HCT116 (cell line): ENCODE data around the gene KRTDAP. TPM values are rescaled to one million over a fixed set of nuclear protein-coding genes. Genes with fewer than 3 reads are reported as not detected.

Experiments used
- ATAC-seq: fragments of 200-7000 bp; cut with Tn5 transposase; 2 replicates; pipeline ENCODE4 v1.9.1; 2020; ENCODE audit warnings: mild to moderate bottlenecking, moderate library complexity
- BruUV-seq: library from RNA; stranded (reverse); fragments of 400-500 nt; replicated peaks from 2 replicates; lab custom pipeline; 2021; lab: Mats Ljungman, UMichigan
- CTCF ChIA-PET: fragments of 300-600 bp; sonication (Branson Sonifier 250); formaldehyde crosslinking; loops from one replicate; lab custom pipeline; 2021; ENCODE audit warnings: antibody characterized with exemption; lab: Charles Lee
- POLR2A ChIA-PET: fragments of 300-600, 350-600 bp; sonication (Branson Sonifier 250); formaldehyde crosslinking; loops from one replicate; lab custom pipeline; 2021; ENCODE audit warnings: antibody characterized with exemption; lab: Charles Lee
- RAD21 ChIA-PET, 2 experiments: fragments of 300-600 bp; sonication (Branson Sonifier 250); formaldehyde crosslinking; loops; one replicate each; lab custom pipeline; 2023; ENCODE audit warnings: low total read pairs in 2 of 2; ENCODE audit not compliant: uncharacterized antibody in 2 of 2, unreplicated experiment in 2 of 2, low non-redundant PET in 1 of 2; lab: Charles Lee
- DNase-seq: peaks from one replicate; pipeline ENCODE4 v3.0.0-alpha.2; 2010; ENCODE audit warnings: low read depth, low spot score
- H2AFZ ChIP-seq: fragments of 200-600 bp; shearing (Covaris generic), sonication (generic); 2 replicates; pipeline ENCODE4 v1.6.1; 2017; ENCODE audit warnings: low read depth, mixed run types, mixed read lengths, antibody characterized with exemption, low read length; ENCODE audit not compliant: poor library complexity, severe bottlenecking
- H3K27ac ChIP-seq: 2 replicates; pipeline ENCODE4 v1.5.1; 2012; ENCODE audit warnings: low read depth, low read length
- H3K27me3 ChIP-seq: fragments of 200-600 bp; sonication (generic); 2 replicates; pipeline ENCODE4 v1.6.1; 2016; ENCODE audit warnings: mixed run types, low read length, mixed read lengths; ENCODE audit not compliant: insufficient read depth
- H3K36me3 ChIP-seq, 2 experiments: fragments of 200-500 bp in 1 of 2; fragments of 200-600 bp in 1 of 2; sonication (Bioruptor generic) in 1 of 2; sonication (generic) in 1 of 2; 2 replicates each; pipeline versions ENCODE4 v1.5.1 to v1.6.1; 2014 to 2016; ENCODE audit warnings: low read length in 2 of 2, inconsistent platforms in 1 of 2, mixed read lengths in 1 of 2, mixed run types in 1 of 2; ENCODE audit not compliant: insufficient read depth in 2 of 2, control insufficient read depth in 1 of 2
- H3K4me1 ChIP-seq, 2 experiments: fragments of 200-600 bp in 1 of 2; sonication (generic) in 1 of 2; 2 replicates each; pipeline versions ENCODE4 v1.5.1 to v1.6.1; 2012 to 2017; ENCODE audit warnings: low read length in 2 of 2, inconsistent platforms in 1 of 2, mild to moderate bottlenecking in 1 of 2, mixed read lengths in 1 of 2, mixed run types in 1 of 2, moderate library complexity in 1 of 2; ENCODE audit not compliant: insufficient read depth in 2 of 2, control insufficient read depth in 1 of 2
- H3K4me2 ChIP-seq: fragments of 200-600 bp; sonication (generic); 2 replicates; pipeline ENCODE4 v1.6.1; 2017; ENCODE audit warnings: mixed run types, low read length, mixed read lengths
- H3K4me3 ChIP-seq, 2 experiments: fragments of 200-600 bp in 1 of 2; sonication (generic) in 1 of 2; replicated peaks in 1 of 2; 2 replicates each; pipeline ENCODE4 v1.5.1; 2011 to 2016; ENCODE audit warnings: low read length in 2 of 2, control low read depth in 1 of 2, low read depth in 1 of 2, mild to moderate bottlenecking in 1 of 2, mixed read lengths in 1 of 2, mixed run types in 1 of 2
- H3K79me2 ChIP-seq: fragments of 200-600 bp; sonication (generic); 2 replicates; pipeline ENCODE4 v1.6.1; 2017; ENCODE audit warnings: mild to moderate bottlenecking, mixed run types, low read length, moderate library complexity, mixed read lengths; ENCODE audit not compliant: insufficient read depth
- H3K9ac ChIP-seq: fragments of 200-600 bp; sonication (generic); 2 replicates; pipeline ENCODE4 v1.6.1; 2016; ENCODE audit warnings: low read length, mixed read lengths
- H3K9me2 ChIP-seq: fragments of 200-600 bp; sonication (generic), shearing (Covaris generic); 2 replicates; pipeline ENCODE4 v1.6.1; 2017; ENCODE audit warnings: mixed run types, mild to moderate bottlenecking, moderate library complexity; ENCODE audit not compliant: insufficient read depth
- H3K9me3 ChIP-seq, 2 experiments: fragments of 200-500 bp in 1 of 2; fragments of 200-600 bp in 1 of 2; sonication (Bioruptor generic) in 1 of 2; sonication (generic) in 1 of 2; 2 replicates each; pipeline ENCODE4 v1.6.1; 2014 to 2017; ENCODE audit warnings: low read length in 2 of 2, mixed read lengths in 2 of 2, inconsistent platforms in 1 of 2, low read depth in 1 of 2, mild to moderate bottlenecking in 1 of 2, mixed run types in 1 of 2, moderate library complexity in 1 of 2; ENCODE audit not compliant: control insufficient read depth in 1 of 2, insufficient read depth in 1 of 2
- H4K20me1 ChIP-seq: fragments of 200-600 bp; sonication (generic), shearing (Covaris generic); 2 replicates; pipeline ENCODE4 v1.6.1; 2017; ENCODE audit warnings: mixed run types, mild to moderate bottlenecking, moderate library complexity; ENCODE audit not compliant: insufficient read depth
- CBX3 ChIP-seq: IDR thresholded peaks from 2 replicates; pipeline ENCODE4 v1.6.1; 2012; ENCODE audit warnings: low read depth
- CEBPB ChIP-seq: IDR thresholded peaks from 2 replicates; pipeline ENCODE4 v1.6.1; 2012; ENCODE audit warnings: low read depth
- CTCF ChIP-seq, 3 experiments: fragments of 200-600 bp in 1 of 3; sonication (generic) in 1 of 3; IDR thresholded peaks in 2 of 3; conservative IDR thresholded peaks in 1 of 3; 2 replicates each; pipeline ENCODE4 v1.5.1; 2012 to 2017; ENCODE audit warnings: low read depth in 2 of 3, low read length in 2 of 3, antibody characterized with exemption in 1 of 3, borderline replicate concordance in 1 of 3, control low read depth in 1 of 3, mild to moderate bottlenecking in 1 of 3, mixed read lengths in 1 of 3, mixed run types in 1 of 3, moderate library complexity in 1 of 3; ENCODE audit not compliant: insufficient read depth in 1 of 3
- EGR1 ChIP-seq: IDR thresholded peaks from 2 replicates; pipeline ENCODE4 v1.6.1; 2012; ENCODE audit warnings: low read depth
- ELF1 ChIP-seq: IDR thresholded peaks from 2 replicates; pipeline ENCODE4 v1.6.1; 2012; ENCODE audit warnings: low read depth, borderline replicate concordance
- EZH2 ChIP-seq: fragments of 200-600 bp; sonication (generic); IDR thresholded peaks from 2 replicates; pipeline ENCODE4 v1.6.1; 2017; ENCODE audit warnings: antibody characterized with exemption, mixed run types
- EZH2phosphoT487 ChIP-seq: fragments of 200-600 bp; IDR thresholded peaks from 2 replicates; pipeline ENCODE4 v1.6.1; 2018; ENCODE audit warnings: antibody characterized with exemption, borderline replicate concordance
- FOSL1 ChIP-seq: IDR thresholded peaks from 2 replicates; pipeline ENCODE4 v1.6.1; 2012; ENCODE audit warnings: low read depth
- JUND ChIP-seq: IDR thresholded peaks from 2 replicates; pipeline ENCODE4 v1.6.1; 2012
- POLR2A ChIP-seq: IDR thresholded peaks from 2 replicates; pipeline ENCODE4 v1.7.0; 2011; ENCODE audit warnings: borderline replicate concordance; ENCODE audit not compliant: insufficient read depth, insufficient read length; ENCODE audit errors: extremely low read depth
- POLR2AphosphoS5 ChIP-seq: IDR thresholded peaks from 2 replicates; pipeline ENCODE4 v1.6.1; 2011; ENCODE audit warnings: mild to moderate bottlenecking, low read depth, low read length, moderate library complexity
- REST ChIP-seq: IDR thresholded peaks from 2 replicates; pipeline ENCODE4 v1.6.1; 2012; ENCODE audit warnings: low read depth
- SIN3A ChIP-seq: IDR thresholded peaks from 2 replicates; pipeline ENCODE4 v1.6.1; 2012; ENCODE audit warnings: low read depth
- SP1 ChIP-seq: IDR thresholded peaks from 2 replicates; pipeline ENCODE4 v1.6.1; 2012; ENCODE audit warnings: low read depth
- SRF ChIP-seq: IDR thresholded peaks from 2 replicates; pipeline ENCODE4 v1.6.1; 2012; ENCODE audit warnings: low read depth
- YY1 ChIP-seq: IDR thresholded peaks from 2 replicates; pipeline ENCODE4 v1.6.1; 2011; ENCODE audit warnings: low read length, low read depth, moderate library complexity, mild to moderate bottlenecking; ENCODE audit not compliant: insufficient replicate concordance; ENCODE audit errors: extremely low read depth
- ZBTB33 ChIP-seq: IDR thresholded peaks from 2 replicates; pipeline ENCODE4 v1.6.1; 2011; ENCODE audit warnings: mild to moderate bottlenecking, low read length, moderate library complexity; ENCODE audit not compliant: insufficient replicate concordance; ENCODE audit errors: extremely low read depth
- ZFX ChIP-seq: fragments of 450-650 bp; IDR thresholded peaks from 2 replicates; pipeline ENCODE4 v1.6.1; 2017
- ZNF274 ChIP-seq: fragments of 200-500 bp; sonication (Bioruptor generic); IDR thresholded peaks from 2 replicates; pipeline ENCODE4 v1.6.1; 2014; ENCODE audit warnings: mild to moderate bottlenecking, low read depth, low read length, inconsistent platforms
- intact Hi-C: fragments of 100-400 bp; cut with micrococcal nuclease; formaldehyde crosslinking; loops from 2 replicates; pipeline ENCODE4 v1.10.0; 2022
- total RNA-seq: library from RNA; stranded (reverse); gene quantifications from one replicate; pipeline ENCODE4 v1.2.1, GENCODE V29; 2021; ENCODE audit not compliant: unreplicated experiment

KRTDAP gene
- total RNA-seq, 1 experiment from 2014 or later = 0.74 TPM

DNA sequence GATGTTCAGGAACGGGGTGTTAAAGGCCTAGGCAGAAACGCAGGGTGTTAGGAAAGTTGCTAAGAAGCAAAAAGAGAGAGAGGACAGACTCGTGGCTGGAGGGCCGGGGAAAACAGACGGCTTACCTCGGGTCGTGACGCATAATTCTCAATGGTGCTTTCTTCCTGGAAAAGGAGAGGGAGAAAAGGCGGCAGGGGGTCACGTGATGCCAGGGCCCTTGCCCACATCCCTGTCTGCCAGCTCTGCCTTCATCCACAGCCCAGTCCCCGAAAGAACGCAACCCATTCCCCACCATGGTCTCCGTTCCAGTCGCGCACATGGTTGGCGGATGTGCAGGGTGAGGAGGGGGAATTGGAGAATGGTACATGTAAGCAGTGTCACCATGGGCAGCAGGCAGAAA lies 1.6 kb downstream of the KRTDAP start:
- intact Hi-C loops = no loop called here
- POLR2A ChIA-PET = no interaction called here
- no peak overlapping the region for H3K9ac ChIP-seq
- H3K27ac ChIP-seq = no peak overlapping the region
- H3K27me3 ChIP-seq = peaks cover 9% of the 10 kb centered on the region
- CTCF ChIA-PET = no interaction called here
- no peaks in the 10 kb centered on the region for H3K9me3 ChIP-seq
- no peak overlapping the region for H3K4me3 ChIP-seq
- no peak overlapping the region for H3K4me2 ChIP-seq
- BruUV-seq = no TSS peak
- H3K79me2 ChIP-seq = no peaks in the 10 kb centered on the region
- H4K20me1 ChIP-seq = no peaks in the 10 kb centered on the region
- TF ChIP-seq SP1 (no peak), FOSL1 (no peak), SIN3A (no peak), EZH2 (no peak), CEBPB (no peak), REST (no peak), CTCF (IDR thresholded peaks at IDR 0.05 in 2 of 3, conservative IDR thresholded peaks at IDR 0.05 in 1 of 3; ENCODE audit: borderline replicate concordance in 1 of 3, insufficient read depth in 1 of 3, low read depth in 2 of 3, low read length in 2 of 3) (no peak), YY1 (no peak), ELF1 (no peak), SRF (no peak), POLR2A (no peak), POLR2AphosphoS5 (no peak), ZFX (no peak), EGR1 (no peak), JUND (no peak), EZH2phosphoT487 (no peak), CBX3 (no peak), ZBTB33 (no peak), ZNF274 (no peak)
- ATAC-seq (no peak), DNase-seq (no peak)
- no peaks in the 10 kb centered on the region for H3K4me1 ChIP-seq
- H3K36me3 ChIP-seq = no peaks in the 10 kb centered on the region
- H3K9me2 ChIP-seq = no peaks in the 10 kb centered on the region
- RAD21 ChIA-PET = no interaction called here
- H2AFZ ChIP-seq = no peak overlapping the region
